NB4 (cell line): Measurements from ENCODE around the gene NIPBL.

Experiments used
- DNase-seq: peaks from one replicate; pipeline ENCODE4 v3.0.0; 2010; ENCODE audit warnings: low read depth
- H3K4me3 ChIP-seq: one replicate; pipeline ENCODE4 v1.5.1; 2011; ENCODE audit warnings: mild to moderate bottlenecking, low read depth, low read length, moderate library complexity
- MAX ChIP-seq: IDR thresholded peaks from 2 replicates; pipeline ENCODE4 v1.6.1; 2011; ENCODE audit warnings: low read depth, low read length
- MYC ChIP-seq: IDR thresholded peaks from 2 replicates; pipeline ENCODE4 v1.6.1; 2011; ENCODE audit warnings: low read depth, low read length
- POLR2A ChIP-seq: IDR thresholded peaks from 2 replicates; pipeline ENCODE4 v1.6.1; 2011; ENCODE audit warnings: mild to moderate bottlenecking; ENCODE audit not compliant: insufficient read length; ENCODE audit errors: extremely low read depth
- TF ChIP-seq, protein P1 (sequence below): IDR thresholded peaks from one replicate; pipeline ENCODE4 v1.5.1; 2012; ENCODE audit warnings: low read depth, low read length

The NIPBL gene

GRCh38 chr5:36870399-36871040 lies 6.0 kb upstream of the NIPBL start:
- peak; percentile 85 for DNase-seq
- no peak for TF ChIP-seq MAX
- TF ChIP-seq MYC, result no peak
- TF ChIP-seq, protein P1, sequence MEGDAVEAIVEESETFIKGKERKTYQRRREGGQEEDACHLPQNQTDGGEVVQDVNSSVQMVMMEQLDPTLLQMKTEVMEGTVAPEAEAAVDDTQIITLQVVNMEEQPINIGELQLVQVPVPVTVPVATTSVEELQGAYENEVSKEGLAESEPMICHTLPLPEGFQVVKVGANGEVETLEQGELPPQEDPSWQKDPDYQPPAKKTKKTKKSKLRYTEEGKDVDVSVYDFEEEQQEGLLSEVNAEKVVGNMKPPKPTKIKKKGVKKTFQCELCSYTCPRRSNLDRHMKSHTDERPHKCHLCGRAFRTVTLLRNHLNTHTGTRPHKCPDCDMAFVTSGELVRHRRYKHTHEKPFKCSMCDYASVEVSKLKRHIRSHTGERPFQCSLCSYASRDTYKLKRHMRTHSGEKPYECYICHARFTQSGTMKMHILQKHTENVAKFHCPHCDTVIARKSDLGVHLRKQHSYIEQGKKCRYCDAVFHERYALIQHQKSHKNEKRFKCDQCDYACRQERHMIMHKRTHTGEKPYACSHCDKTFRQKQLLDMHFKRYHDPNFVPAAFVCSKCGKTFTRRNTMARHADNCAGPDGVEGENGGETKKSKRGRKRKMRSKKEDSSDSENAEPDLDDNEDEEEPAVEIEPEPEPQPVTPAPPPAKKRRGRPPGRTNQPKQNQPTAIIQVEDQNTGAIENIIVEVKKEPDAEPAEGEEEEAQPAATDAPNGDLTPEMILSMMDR, result peak; percentile 32
- TF ChIP-seq POLR2A, result no peak
- no peak overlapping the region for H3K4me3 ChIP-seq

DNA sequence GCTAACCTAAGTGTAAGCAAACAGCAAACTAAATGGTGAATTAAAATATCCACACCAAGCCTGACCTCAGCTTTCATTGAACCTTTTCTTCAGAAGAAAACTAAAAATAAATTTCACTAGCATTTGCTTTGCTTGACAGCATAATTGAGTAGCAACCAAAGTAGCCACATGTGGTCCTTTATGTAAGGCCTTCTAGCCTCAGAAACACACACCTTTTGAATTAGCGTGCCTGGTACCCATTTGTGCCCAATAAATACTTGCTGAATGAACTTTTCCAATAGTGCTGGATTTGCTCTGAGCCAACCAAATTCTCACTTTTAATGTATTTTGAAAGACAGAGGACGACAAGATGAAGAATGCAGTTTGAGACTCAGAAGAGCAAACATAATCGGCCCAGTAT lies 2.1 kb upstream of the NIPBL start:
- no peak for TF ChIP-seq MYC
- 0 out of 2 replicates have a peak, but pooled peaks have one; percentile 37 for TF ChIP-seq MAX
- H3K4me3 ChIP-seq, result peak overlapping the region; percentile 89
- DNase-seq, result peak; percentile 29

- TF ChIP-seq MAX, result no peak; the same call in 1 of the 2 replicates
- TF ChIP-seq MYC, result no peak
- TF ChIP-seq, protein P1, result no peak
- no peak for TF ChIP-seq POLR2A
- H3K4me3 ChIP-seq, result peak overlapping the region; percentile 89
- peak; percentile 84 for DNase-seq
Measured at GRCh38 chr5:36875051-36875789, 1.3 kb upstream of the NIPBL start.

DNA sequence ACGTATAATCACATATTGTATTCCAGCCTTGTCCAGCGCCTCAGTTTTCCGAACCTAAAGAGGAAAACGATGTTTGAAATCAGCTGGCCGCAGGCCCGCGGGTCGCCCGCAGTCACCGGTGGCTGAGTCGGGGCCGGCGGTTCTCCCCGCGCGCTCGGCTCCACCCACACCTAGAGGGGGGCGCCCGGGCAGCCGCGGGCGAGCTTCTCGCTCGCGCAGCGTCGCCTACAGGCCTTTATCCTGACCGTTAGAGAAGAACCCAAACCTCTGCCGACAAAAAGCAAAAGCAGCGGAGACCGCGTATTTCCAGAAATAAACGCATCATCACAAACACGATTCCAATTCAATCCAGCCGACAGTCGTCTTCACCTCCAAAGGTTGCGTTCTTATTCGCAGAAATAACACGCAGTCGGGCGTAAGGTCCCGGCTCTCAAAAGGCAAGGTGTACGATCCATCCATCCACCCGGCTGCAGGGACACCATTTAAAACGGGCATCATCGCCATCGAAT lies 725 bp upstream of the NIPBL start:
- H3K4me3 ChIP-seq, result peak overlapping the region; percentile 89
- TF ChIP-seq, protein P1, result peak; percentile 59
- TF ChIP-seq POLR2A (peak; percentile 24), MAX (peak; percentile 39; the same call in 1 of the 2 replicates), MYC (peak; percentile 78)
- DNase-seq, result peak; percentile 89

GRCh38 chr5:36876965-36877666 lies 547 bp downstream of the NIPBL start:
- TF ChIP-seq MYC, result no peak
- TF ChIP-seq POLR2A, result no peak
- TF ChIP-seq, protein P1, result no peak
- TF ChIP-seq MAX, result no peak
- DNase-seq, result peak; percentile 79

More at GRCh38 chr5:36876965-36877666, 547 bp downstream of the NIPBL start:
- H3K4me3 ChIP-seq, result peak overlapping the region; percentile 96
